ENCODE results near the gene ALKBH7. TPM values are rescaled to one million over a fixed set of nuclear protein-coding genes. Genes with fewer than 3 reads are reported as not detected.
"Not testable (repeated sequence)": the region's sequence is repeated elsewhere in the genome, so short reads cannot be mapped to it uniquely, and the experiment has no call there.

Gene ALKBH7
- total and polyA plus RNA-seq, 2 experiments from 2014 or later: 48.5 to 79.8 TPM

DNA sequence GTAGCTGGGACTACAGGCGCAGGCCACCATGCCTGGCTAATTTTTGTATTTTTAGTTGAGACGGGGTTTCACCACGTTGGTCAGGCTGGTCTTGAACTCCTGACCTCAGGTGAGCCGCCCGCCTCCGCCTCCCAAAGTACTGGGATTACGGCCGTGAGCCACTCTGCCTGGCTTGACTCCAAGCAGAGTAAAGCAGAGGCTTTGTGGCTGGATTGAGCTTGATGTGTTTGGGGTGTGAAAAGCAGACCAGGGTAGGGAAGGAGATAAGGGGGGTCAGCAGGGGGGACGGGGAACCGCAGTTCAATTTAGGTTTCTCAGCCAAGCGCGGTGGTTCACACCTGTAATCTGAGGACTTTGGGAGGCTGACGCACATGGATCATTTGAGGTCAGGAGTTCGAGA is 15.4 kb upstream of the ALKBH7 start:
- Histone ChIP-seq H4K20me1 (ENCODE audit: insufficient read depth) (no peaks in the 10 kb centered on the region), H3K79me2 (ENCODE audit: insufficient read depth) (peaks cover 6% of the 10 kb centered on the region), H3K27me3 (replicated peaks; ENCODE audit: insufficient read depth) (no peaks in the 10 kb centered on the region), H3K36me3 (ENCODE audit: low read depth) (no peaks in the 10 kb centered on the region), H3K4me2 (ENCODE audit: unreplicated experiment) (no peak overlapping the region), H3K4me3 (no peak overlapping the region), H2AFZ (no peak overlapping the region), H3F3A (ENCODE audit: insufficient read depth) (peaks cover 3% of the 10 kb centered on the region; the same call in 1 of the 2 replicates), H3K9me2 (ENCODE audit: insufficient read depth) (no peaks in the 10 kb centered on the region), H3K9ac (no peak overlapping the region), H3K27ac (no peak overlapping the region), H3K4me1 (ENCODE audit: insufficient read depth) (no peaks in the 10 kb centered on the region), H3K9me3 (ENCODE audit: low read depth) (no peaks in the 10 kb centered on the region)
- no peak for TF ChIP-seq EZH2phosphoT487 (IDR thresholded peaks at IDR 0.05; ENCODE audit: insufficient read depth, low read depth)
- no peak for TF ChIP-seq EZH2 (IDR thresholded peaks at IDR 0.05; ENCODE audit: insufficient read depth, poor library complexity, severe bottlenecking)
- WGBS, 2 experiments (ENCODE audit: low coverage in 1 of 2, low lambda C conversion rate in 2 of 2, missing lambda C conversion rate in 2 of 2): 76 to 89% methylated on average over 10 to 14 of the region's 14 CpGs
- no peak for DNase-seq
- in situ Hi-C loops (cut with MboI): no loop called here

DNA sequence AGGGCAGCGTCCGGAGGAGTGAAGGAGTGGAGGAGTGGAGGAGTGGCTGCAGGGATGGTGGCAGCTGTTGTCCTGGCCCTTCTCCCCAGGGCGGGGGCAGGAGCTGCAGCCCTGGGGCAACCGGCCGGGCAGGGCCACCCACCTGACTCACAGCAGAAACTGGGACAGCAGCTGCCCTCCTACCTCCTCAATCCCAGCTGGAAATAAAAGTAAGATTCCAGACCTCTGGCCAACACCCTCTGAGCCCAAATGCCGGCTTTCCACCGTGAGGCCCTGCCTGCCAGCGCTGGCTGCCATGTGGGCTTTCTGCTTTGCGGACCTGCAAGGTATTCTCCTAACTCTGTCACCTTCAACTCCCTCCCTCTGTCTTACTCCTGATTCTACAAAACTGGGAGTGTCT is 14.6 kb upstream of the ALKBH7 start:
- 47 to 52% methylated on average over 9 of the region's 9 CpGs for whole genome bisulfite sequencing, 2 experiments (ENCODE audit: low coverage in 1 of 2, low lambda C conversion rate in 2 of 2, missing lambda C conversion rate in 2 of 2)
- H2AFZ ChIP-seq: no peak overlapping the region

DNA sequence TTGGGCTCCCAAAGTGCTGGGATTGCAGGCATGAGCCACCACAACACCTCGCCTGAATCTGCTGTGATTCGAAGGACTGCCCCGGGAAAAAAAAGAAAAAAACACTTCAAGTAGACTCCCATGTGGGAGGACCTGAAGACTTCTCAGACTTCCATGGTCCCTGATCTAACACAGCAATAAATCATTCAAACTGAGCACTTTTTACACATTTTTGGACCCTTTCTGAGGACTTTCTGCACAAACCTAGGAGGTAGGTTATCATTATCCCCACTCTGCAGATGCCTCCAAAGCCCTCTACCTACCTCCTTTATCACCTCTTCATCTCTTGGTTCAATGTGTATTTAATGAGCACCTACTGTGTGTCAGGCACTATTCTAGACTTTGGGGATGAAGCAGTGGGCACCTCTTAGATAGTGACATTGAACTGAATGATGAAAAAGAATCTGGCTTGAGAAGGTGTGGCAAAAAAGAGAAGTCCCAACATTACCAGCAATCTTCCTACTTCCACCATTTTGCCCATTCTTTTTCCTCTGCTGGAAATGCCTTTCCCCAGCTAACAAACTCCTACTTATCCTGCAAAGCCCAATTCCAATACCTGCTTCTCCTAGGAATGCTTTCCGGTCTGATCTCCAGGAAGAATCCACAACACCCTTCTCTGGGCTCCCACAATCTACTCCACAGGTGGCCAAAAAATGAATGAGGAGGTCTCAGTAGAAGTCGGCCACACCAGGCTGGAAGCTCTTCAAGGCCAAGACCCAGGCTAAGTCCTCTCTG is 12.8 kb upstream of the ALKBH7 start:
- H3K36me3 ChIP-seq (ENCODE audit: low read depth): no peaks in the 10 kb centered on the region
- no peaks in the 10 kb centered on the region for H3K9me2 ChIP-seq (ENCODE audit: insufficient read depth)
- no peak overlapping the region for H3K4me3 ChIP-seq
- WGBS, 2 experiments (ENCODE audit: low coverage in 1 of 2, low lambda C conversion rate in 2 of 2, missing lambda C conversion rate in 2 of 2): 81 to 82% methylated on average over 5 of the region's 5 CpGs
- no peaks in the 10 kb centered on the region for H3F3A ChIP-seq (ENCODE audit: insufficient read depth)
- in situ Hi-C loops (cut with MboI): no loop called here
- TF ChIP-seq EZH2phosphoT487 (IDR thresholded peaks at IDR 0.05; ENCODE audit: insufficient read depth, low read depth): no peak
- TF ChIP-seq EZH2 (IDR thresholded peaks at IDR 0.05; ENCODE audit: insufficient read depth, poor library complexity, severe bottlenecking): no peak
- no peak overlapping the region for H2AFZ ChIP-seq
- no peaks in the 10 kb centered on the region for H3K4me1 ChIP-seq (ENCODE audit: insufficient read depth)
- H3K27me3 ChIP-seq (replicated peaks; ENCODE audit: insufficient read depth): no peaks in the 10 kb centered on the region
- H3K79me2 ChIP-seq (ENCODE audit: insufficient read depth): peaks cover 26% of the 10 kb centered on the region
- no peak overlapping the region for H3K9ac ChIP-seq
- DNase-seq: no peak
- no peaks in the 10 kb centered on the region for H4K20me1 ChIP-seq (ENCODE audit: insufficient read depth)
- no peak overlapping the region for H3K4me2 ChIP-seq (ENCODE audit: unreplicated experiment)
- H3K9me3 ChIP-seq (ENCODE audit: low read depth): no peaks in the 10 kb centered on the region
- H3K27ac ChIP-seq: no peak overlapping the region

More for the DNA sequence above, 14.6 kb upstream of the ALKBH7 start:
- H3K4me2 ChIP-seq (ENCODE audit: unreplicated experiment): no peak overlapping the region
- H3K27ac ChIP-seq: no peak overlapping the region
- in situ Hi-C loops (cut with MboI): no loop called here
- no peaks in the 10 kb centered on the region for H3K27me3 ChIP-seq (replicated peaks; ENCODE audit: insufficient read depth)
- TF ChIP-seq EZH2phosphoT487 (IDR thresholded peaks at IDR 0.05; ENCODE audit: insufficient read depth, low read depth) (no peak), EZH2 (IDR thresholded peaks at IDR 0.05; ENCODE audit: insufficient read depth, poor library complexity, severe bottlenecking) (no peak)
- H3K79me2 ChIP-seq (ENCODE audit: insufficient read depth): peaks cover 14% of the 10 kb centered on the region
- DNase-seq: no peak
- H3K9me2 ChIP-seq (ENCODE audit: insufficient read depth): no peaks in the 10 kb centered on the region
- H3F3A ChIP-seq (ENCODE audit: insufficient read depth): peaks cover 3% of the 10 kb centered on the region; the same call in 1 of the 2 replicates
- H3K4me1 ChIP-seq (ENCODE audit: insufficient read depth): no peaks in the 10 kb centered on the region
- H4K20me1 ChIP-seq (ENCODE audit: insufficient read depth): no peaks in the 10 kb centered on the region
- H3K4me3 ChIP-seq: no peak overlapping the region
- H3K9ac ChIP-seq: no peak overlapping the region
- no peaks in the 10 kb centered on the region for H3K9me3 ChIP-seq (ENCODE audit: low read depth)
- H3K36me3 ChIP-seq (ENCODE audit: low read depth): no peaks in the 10 kb centered on the region

DNA sequence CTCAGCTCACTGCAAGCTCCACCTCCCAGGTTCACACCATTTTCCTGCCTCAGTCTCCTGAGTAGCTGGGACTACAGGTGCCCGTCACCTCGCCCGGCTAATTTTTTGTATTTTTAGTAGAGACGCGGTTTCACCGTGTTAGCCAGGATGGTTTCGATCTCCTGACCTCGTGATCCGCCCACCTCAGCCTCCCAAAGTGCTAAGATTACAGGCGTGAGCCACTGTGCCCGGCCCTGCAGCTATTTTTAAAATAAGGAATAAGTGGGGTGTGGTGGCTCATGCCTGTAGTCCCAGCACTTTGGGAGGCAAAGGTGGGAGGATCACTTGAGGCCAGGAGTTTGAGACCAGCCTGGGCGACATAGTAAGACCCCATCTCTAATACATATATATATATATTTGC is 12.1 kb upstream of the ALKBH7 start:
- peaks cover 26% of the 10 kb centered on the region for H3K79me2 ChIP-seq (ENCODE audit: insufficient read depth)
- H3K4me1 ChIP-seq (ENCODE audit: insufficient read depth); H4K20me1 ChIP-seq (ENCODE audit: insufficient read depth); H2AFZ ChIP-seq; H3K4me3 ChIP-seq; H3K27me3 ChIP-seq (replicated peaks; ENCODE audit: insufficient read depth); H3K9ac ChIP-seq; H3K4me2 ChIP-seq (ENCODE audit: unreplicated experiment); H3K9me2 ChIP-seq (ENCODE audit: insufficient read depth); H3K36me3 ChIP-seq (ENCODE audit: low read depth); in situ Hi-C loops (cut with MboI); H3K27ac ChIP-seq; H3F3A ChIP-seq (ENCODE audit: insufficient read depth); DNase-seq; H3K9me3 ChIP-seq (ENCODE audit: low read depth): not testable (repeated sequence)
- 92% methylated on average over 12 of the region's 12 CpGs for WGBS, 2 experiments (ENCODE audit: low coverage in 1 of 2, low lambda C conversion rate in 2 of 2, missing lambda C conversion rate in 2 of 2)

DNA sequence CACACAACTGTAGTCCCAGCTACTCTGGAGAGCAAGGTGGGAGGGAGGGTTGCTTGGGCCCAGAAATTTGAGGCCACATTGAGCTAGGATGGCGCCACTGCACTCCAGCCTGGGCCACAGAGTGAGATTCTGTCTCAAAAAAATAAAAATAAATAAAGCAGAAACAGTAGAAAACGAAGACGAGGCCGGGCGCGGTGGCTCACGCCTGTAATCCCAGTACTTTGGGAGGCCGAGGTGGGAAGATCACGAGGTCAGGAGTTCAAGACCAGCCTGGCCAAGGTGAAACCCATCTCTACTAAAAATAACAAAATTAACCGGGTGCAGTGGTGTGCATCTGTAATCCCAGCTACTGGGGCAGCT is 11.8 kb upstream of the ALKBH7 start:
- peak overlapping the region; percentile 83 for H3K9ac ChIP-seq
- H3K9me2 ChIP-seq (ENCODE audit: insufficient read depth); H3K4me2 ChIP-seq (ENCODE audit: unreplicated experiment); H3K9me3 ChIP-seq (ENCODE audit: low read depth); DNase-seq; H3K27ac ChIP-seq; H4K20me1 ChIP-seq (ENCODE audit: insufficient read depth); H3K27me3 ChIP-seq (replicated peaks; ENCODE audit: insufficient read depth); in situ Hi-C loops (cut with MboI); H3K36me3 ChIP-seq (ENCODE audit: low read depth); H3F3A ChIP-seq (ENCODE audit: insufficient read depth); H3K4me1 ChIP-seq (ENCODE audit: insufficient read depth): not testable (repeated sequence)
- peaks cover 26% of the 10 kb centered on the region for H3K79me2 ChIP-seq (ENCODE audit: insufficient read depth)
- 86 to 87% methylated on average over 10 of the region's 10 CpGs for WGBS, 2 experiments (ENCODE audit: low coverage in 1 of 2, low lambda C conversion rate in 2 of 2, missing lambda C conversion rate in 2 of 2)
- peak overlapping the region; percentile 86; the same call in 1 of the 2 replicates for H2AFZ ChIP-seq
- H3K4me3 ChIP-seq: peak overlapping the region; percentile 78
